RWPE2 (cell line): ENCODE data around the gene TNNI3K.

Source experiments
- ATAC-seq: fragments of 200-7000 bp; cut with Tn5 transposase; 3 replicates; pipeline ENCODE4 v1.9.1; 2021; ENCODE audit warnings: low read depth
- DNase-seq: peaks from one replicate; pipeline ENCODE4 v3.0.0-alpha.2; 2020; ENCODE audit warnings: low spot score
- H3K27ac ChIP-seq: fragments of 450-650 bp; 2 replicates; pipeline ENCODE4 v1.5.1; 2017; ENCODE audit warnings: mild to moderate bottlenecking; ENCODE audit not compliant: poor library complexity, severe bottlenecking
- H3K27me3 ChIP-seq: fragments of 250-450 bp; sonication (Bioruptor Pico); 2 replicates; pipeline ENCODE4 v1.5.1; 2021; ENCODE audit warnings: mild to moderate bottlenecking, moderate library complexity; ENCODE audit not compliant: insufficient read depth, poor library complexity, severe bottlenecking
- H3K36me3 ChIP-seq: fragments of 250-450 bp; sonication (Bioruptor Pico); 2 replicates; pipeline ENCODE4 v1.5.1; 2020; ENCODE audit warnings: low read depth, mild to moderate bottlenecking, moderate library complexity
- H3K4me1 ChIP-seq: fragments of 250-450 bp; sonication (Bioruptor Pico); 2 replicates; pipeline ENCODE4 v1.5.1; 2021; ENCODE audit warnings: mild to moderate bottlenecking, moderate library complexity; ENCODE audit not compliant: insufficient read depth, poor library complexity, severe bottlenecking
- H3K4me3 ChIP-seq: fragments of 250-450 bp; sonication (Bioruptor Pico); 2 replicates; pipeline ENCODE4 v1.5.1; 2021; ENCODE audit warnings: mild to moderate bottlenecking, moderate library complexity; ENCODE audit not compliant: severe bottlenecking
- H3K9me3 ChIP-seq: fragments of 250-450 bp; sonication (Bioruptor Pico); 2 replicates; pipeline ENCODE4 v1.5.1; 2021; ENCODE audit warnings: mild to moderate bottlenecking, moderate library complexity; ENCODE audit not compliant: severe bottlenecking
- CTCF ChIP-seq: fragments of 450-650 bp; IDR thresholded peaks from one replicate; pipeline ENCODE4 v1.5.1; 2017; ENCODE audit warnings: mild to moderate bottlenecking, moderate library complexity; ENCODE audit not compliant: poor library complexity, severe bottlenecking

Gene TNNI3K

GRCh38 chr1:74504933-74505512, 269.8 kb downstream of the TNNI3K start:
- H3K27ac ChIP-seq = no peak overlapping the region
- no peak overlapping the region for H3K4me3 ChIP-seq
- no peak for DNase-seq

GRCh38 chr1:74505928-74506710, 270.9 kb downstream of the TNNI3K start:
- H3K9me3 ChIP-seq = no peaks in the 10 kb centered on the region
- H3K4me3 ChIP-seq = no peak overlapping the region
- no peak for TF ChIP-seq CTCF
- H3K27ac ChIP-seq = no peak overlapping the region
- H3K36me3 ChIP-seq = no peaks in the 10 kb centered on the region
- ATAC-seq (no peak), DNase-seq (no peak)
- no peaks in the 10 kb centered on the region for H3K4me1 ChIP-seq
- H3K27me3 ChIP-seq = peaks cover 14% of the 10 kb centered on the region

More at GRCh38 chr1:74504933-74505512, 269.8 kb downstream of the TNNI3K start:
- no peaks in the 10 kb centered on the region for H3K9me3 ChIP-seq
- H3K4me1 ChIP-seq = no peaks in the 10 kb centered on the region
- ATAC-seq = no peak
- TF ChIP-seq CTCF = no peak
- H3K27me3 ChIP-seq = peaks cover 14% of the 10 kb centered on the region
- H3K36me3 ChIP-seq = no peaks in the 10 kb centered on the region

- DNase-seq (no peak), ATAC-seq (no peak)
- peaks cover 14% of the 10 kb centered on the region for H3K27me3 ChIP-seq
- H3K27ac ChIP-seq = no peak overlapping the region
- H3K4me1 ChIP-seq = no peaks in the 10 kb centered on the region
- no peaks in the 10 kb centered on the region for H3K9me3 ChIP-seq
- TF ChIP-seq CTCF = no peak
- H3K36me3 ChIP-seq = no peaks in the 10 kb centered on the region
- H3K4me3 ChIP-seq = no peak overlapping the region
Observed at GRCh38 chr1:74508449-74508848, 273.3 kb downstream of the TNNI3K start.

GRCh38 chr1:74512170-74512915, 277.2 kb downstream of the TNNI3K start, which contains the start of gene LRRC53:
Gene LRRC53, minus strand, starts transcription at chr1:74512611. Its CDS starts 29,262 bp downstream, at chr1:74483349.
- no peaks in the 10 kb centered on the region for H3K4me1 ChIP-seq
- no peak for TF ChIP-seq CTCF
- DNase-seq = no peak
- ATAC-seq = no peak
- no peaks in the 10 kb centered on the region for H3K9me3 ChIP-seq
- no peak within 1 kb of the TSS for H3K27ac ChIP-seq
- no peaks in the 10 kb centered on the region for H3K36me3 ChIP-seq
- no peak within 1 kb of the TSS for H3K4me3 ChIP-seq
- peaks cover 3% of the 10 kb centered on the region for H3K27me3 ChIP-seq
